GM13976 (cell line): Measurements from ENCODE around the gene RABL6.
"Not testable (repeated sequence)": the region's sequence is repeated elsewhere in the genome, so short reads cannot be mapped to it uniquely, and the experiment has no call there.

Experiments
- DNase-seq: peaks from one replicate; pipeline ENCODE4 v3.0.0; 2012; ENCODE audit warnings: low spot score
- in situ Hi-C: fragments of 300-500 bp; cut with MboI; formaldehyde crosslinking; loops from one replicate; pipeline ENCODE4 v1.12.0; 2022; ENCODE audit warnings: low sequenced_read_pairs, mixed read lengths, inconsistent platforms; ENCODE audit not compliant: unreplicated experiment
- TF ChIP-seq, protein P1 (sequence below): IDR thresholded peaks from 2 replicates; pipeline ENCODE4 v1.5.1; 2012; ENCODE audit warnings: borderline replicate concordance, mild to moderate bottlenecking; ENCODE audit not compliant: insufficient read depth; ENCODE audit errors: extremely low read depth, missing control alignments, control extremely low read depth

The RABL6 gene

DNA sequence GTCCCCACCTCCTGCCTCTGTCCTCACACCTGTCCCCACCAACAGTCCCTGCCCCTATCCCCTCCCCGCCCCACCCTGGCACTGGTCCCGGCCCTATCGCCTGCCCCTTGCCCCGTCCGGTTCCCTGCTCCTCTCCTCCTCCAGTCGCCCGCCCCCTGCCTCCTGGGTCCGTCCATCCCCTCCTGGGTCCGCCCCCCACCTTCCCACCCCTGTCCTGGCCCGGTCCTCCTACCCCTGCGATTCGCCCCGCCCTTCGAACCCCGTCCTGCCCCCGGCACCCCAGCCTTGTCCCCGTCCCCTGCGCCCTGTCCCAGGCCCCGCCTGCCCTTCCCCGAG is 58.0 kb downstream of the RABL6 start:
- DNase-seq: no peak
- TF ChIP-seq, protein P1, sequence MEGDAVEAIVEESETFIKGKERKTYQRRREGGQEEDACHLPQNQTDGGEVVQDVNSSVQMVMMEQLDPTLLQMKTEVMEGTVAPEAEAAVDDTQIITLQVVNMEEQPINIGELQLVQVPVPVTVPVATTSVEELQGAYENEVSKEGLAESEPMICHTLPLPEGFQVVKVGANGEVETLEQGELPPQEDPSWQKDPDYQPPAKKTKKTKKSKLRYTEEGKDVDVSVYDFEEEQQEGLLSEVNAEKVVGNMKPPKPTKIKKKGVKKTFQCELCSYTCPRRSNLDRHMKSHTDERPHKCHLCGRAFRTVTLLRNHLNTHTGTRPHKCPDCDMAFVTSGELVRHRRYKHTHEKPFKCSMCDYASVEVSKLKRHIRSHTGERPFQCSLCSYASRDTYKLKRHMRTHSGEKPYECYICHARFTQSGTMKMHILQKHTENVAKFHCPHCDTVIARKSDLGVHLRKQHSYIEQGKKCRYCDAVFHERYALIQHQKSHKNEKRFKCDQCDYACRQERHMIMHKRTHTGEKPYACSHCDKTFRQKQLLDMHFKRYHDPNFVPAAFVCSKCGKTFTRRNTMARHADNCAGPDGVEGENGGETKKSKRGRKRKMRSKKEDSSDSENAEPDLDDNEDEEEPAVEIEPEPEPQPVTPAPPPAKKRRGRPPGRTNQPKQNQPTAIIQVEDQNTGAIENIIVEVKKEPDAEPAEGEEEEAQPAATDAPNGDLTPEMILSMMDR: no peak
- in situ Hi-C loops: no loop called here

DNA sequence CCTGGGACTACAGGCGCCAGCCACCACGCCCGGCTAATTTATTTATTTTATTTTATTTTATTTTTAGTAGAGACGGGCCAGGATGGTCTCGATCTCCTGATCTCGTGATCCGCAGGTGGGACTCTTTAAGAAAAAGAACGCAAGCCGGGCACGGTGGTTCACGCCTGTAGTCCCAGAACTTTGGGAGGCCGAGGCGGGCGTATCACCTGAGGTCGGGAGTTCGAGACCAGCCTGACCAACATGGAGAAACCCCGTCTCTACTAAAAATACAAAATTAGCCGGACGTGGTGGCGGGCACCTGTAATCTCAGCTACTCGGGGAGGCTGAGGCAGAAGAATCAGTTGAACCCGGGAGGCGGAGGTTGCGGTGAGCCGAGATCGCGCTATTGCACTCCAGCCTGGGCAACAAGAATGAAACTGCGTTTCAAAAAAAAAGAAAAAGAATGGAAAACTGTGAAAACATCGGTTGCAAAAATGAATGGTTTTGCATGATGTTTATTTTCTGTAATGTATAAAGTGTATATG is 59.2 kb downstream of the RABL6 start:
- in situ Hi-C loops, DNase-seq: not testable (repeated sequence)

DNA sequence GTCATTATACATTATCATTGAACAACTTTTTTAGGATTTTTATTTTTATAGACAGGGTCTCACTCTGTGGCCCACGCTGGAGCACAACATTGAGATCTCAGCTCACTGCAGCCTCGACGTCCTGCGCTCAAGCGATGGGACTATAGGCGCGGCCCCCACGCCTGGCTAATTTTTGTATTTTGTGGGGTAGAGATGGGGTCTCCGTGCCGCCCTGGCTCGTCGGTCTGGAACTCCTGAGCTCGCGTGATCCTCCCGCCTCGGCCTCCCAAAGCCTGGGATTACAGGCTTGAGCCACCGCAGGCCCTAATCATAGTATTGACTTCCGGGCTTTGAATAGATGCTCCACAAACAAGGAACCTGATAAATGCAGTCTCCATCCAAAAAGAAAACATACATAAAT is 59.7 kb downstream of the RABL6 start:
- in situ Hi-C loops: no loop called here
- TF ChIP-seq, protein P1: no peak
- no peak for DNase-seq

- in situ Hi-C loops: no loop called here
- TF ChIP-seq, protein P1: no peak
Measured at GRCh38 chr9:136867917-136868316, 60.2 kb downstream of the RABL6 start.

DNA sequence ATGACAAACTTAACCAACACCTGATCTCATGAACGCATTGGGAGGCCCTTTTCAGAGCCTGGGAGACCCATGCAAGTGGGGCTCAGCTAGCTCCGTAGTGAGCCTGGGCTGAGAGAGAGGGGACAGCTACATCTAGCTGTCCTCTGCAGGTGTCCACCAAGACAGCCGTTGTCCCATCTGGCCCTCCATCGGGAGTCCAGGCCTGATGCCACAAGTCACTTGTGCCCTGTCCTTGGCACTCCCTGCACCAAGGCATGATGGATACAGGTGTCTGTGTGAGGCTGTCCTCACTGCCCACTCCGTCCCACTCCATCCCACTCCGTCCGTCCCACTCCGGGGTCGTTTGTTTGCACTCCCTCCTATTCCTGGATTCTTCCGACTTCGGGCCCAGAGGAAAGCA is 60.9 kb downstream of the RABL6 start:
- TF ChIP-seq, protein P1: no peak
- in situ Hi-C loops: no loop called here
- no peak for DNase-seq

More at GRCh38 chr9:136867917-136868316, 60.2 kb downstream of the RABL6 start:
- no peak for DNase-seq

DNA sequence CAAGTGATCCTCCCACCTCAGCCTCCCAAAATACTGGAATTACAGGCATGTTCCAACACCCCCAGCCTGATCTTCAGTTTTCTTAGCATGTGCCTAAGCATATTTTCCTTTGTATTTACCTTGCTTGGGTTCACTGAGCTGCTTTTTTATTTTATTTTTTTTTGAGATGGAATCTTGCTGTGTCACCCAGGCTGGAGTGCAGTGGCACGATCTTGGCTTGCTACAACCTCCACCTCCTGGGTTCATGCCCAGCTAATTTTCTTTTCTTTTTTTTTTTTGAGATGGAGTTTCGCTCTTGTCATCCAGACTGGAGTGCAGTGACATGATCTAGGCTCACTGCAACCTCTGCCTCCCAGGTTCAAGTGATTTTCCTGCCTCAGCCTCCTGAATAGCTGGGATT is 61.9 kb downstream of the RABL6 start:
- in situ Hi-C loops, DNase-seq: not testable (repeated sequence)

GRCh38 chr9:136875155-136875554 is 67.4 kb downstream of the RABL6 start:
- no peak for DNase-seq
- in situ Hi-C loops: no loop called here
- TF ChIP-seq, protein P1: no peak

DNA sequence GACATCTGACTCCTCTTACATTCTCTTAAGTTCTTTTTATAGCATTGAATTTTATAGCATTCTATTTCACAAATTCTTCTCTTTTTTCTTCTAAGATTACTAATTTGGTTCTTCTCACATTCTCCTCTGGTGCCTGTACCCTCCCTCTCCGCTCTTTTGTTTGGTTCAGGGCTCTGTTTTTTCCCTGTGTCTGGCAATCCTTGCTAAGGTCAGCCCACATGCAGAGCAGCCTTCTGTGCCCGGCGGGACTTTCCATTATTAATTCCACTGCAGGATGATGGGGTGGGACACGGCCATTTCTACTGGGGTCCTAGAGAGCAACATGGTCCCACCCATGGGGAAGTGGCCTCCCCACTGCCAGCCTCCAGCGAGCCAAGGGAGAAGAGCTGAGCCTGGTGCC is 68.7 kb downstream of the RABL6 start:
- TF ChIP-seq, protein P1: no peak
- in situ Hi-C loops: no loop called here
- DNase-seq: no peak
